HG02763 (cell line): ENCODE data around the gene NPB.

Experiments used
- ATAC-seq: cut with Tn5 transposase; IDR thresholded peaks from one replicate; pipeline ENCODE4 v1.9.1; 2021; ENCODE audit warnings: mild to moderate bottlenecking, moderate library complexity; ENCODE audit not compliant: unreplicated experiment

Gene NPB

DNA sequence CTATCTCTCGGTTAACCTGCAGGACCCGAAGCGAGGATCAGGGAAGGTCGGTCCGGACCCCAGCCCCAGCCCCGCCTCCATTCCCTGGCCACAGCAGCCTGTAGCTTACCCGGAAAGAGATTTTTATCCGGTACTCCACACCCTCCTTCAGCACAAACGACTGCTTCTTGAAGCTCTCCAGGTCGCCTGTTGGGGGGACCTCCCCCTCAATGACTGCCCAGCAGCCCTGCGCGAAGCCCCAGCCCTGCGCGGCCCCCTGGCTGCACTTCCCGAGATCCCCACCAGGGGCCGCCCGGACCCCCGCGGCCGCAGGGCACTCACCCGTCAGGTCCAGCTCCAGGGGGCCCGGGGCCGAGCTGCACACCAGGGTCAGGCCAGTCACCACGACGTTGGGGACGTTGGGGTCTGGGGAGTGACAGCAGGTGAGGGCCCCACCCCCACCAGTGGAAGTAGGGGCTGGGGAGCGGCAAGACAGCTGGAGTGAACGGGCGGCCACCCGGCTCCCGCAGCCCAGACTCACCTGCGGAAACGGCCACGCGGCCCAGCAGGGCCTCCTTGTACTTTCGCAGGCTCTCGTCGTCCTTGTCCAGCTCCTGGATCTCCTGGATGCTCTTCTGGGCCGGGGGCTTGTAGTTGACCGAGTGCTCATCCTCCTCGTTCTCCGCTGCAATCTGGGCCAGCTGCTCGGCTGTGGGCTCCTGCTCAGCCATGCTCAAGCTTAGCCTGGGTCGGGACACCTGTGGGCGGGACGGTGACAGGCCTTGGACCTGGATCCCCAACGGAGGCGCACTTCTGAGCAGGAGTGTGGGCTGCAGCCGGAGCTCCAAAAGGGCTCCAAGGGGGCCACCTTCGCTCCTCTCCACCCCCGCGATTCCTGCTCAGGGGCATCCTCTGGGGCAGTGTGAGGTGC lies 32.6 kb upstream of the NPB start:
- no peak for ATAC-seq

DNA sequence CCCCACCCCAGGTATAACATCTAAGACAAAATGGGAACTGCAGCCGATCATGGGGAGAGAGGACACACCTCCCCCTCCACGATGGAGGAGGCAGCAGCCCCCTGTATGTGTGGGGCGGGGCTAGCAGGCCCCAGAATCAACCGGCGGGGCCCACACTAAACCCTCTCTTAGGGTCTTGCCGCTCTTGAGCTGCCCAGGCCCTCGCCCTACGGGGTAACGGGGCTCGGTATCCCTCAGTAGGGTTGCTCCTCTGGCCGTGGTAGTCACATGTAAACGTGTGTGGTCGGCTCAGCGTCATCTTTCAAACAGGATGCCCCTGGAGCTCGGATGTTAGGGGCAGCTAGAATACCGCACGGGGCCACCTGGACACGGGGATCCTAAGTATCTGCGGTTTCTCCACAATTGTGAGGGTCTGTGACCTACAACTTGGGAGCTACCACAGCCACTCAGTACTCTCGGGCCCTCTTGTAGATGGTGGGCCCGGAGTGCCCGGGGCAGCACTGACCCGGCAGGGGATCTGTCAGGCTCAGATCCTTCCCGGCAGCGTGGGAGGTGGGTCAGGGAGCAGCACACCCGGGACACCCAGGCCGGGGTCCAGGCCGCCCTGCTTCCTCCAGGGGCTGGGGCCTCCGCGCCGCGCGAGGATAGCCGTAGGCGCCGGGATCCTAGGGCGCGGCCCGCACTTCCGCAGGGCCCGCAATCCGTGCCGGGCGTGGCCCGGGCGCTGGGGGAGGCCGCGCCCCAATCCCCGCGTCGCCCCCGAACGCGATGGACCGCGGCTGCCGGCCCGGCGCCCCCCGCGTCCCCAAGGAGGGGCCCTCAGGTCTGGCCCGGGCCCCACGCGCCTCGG lies 31.7 kb upstream of the NPB start:
- ATAC-seq, result peak; percentile 8

DNA sequence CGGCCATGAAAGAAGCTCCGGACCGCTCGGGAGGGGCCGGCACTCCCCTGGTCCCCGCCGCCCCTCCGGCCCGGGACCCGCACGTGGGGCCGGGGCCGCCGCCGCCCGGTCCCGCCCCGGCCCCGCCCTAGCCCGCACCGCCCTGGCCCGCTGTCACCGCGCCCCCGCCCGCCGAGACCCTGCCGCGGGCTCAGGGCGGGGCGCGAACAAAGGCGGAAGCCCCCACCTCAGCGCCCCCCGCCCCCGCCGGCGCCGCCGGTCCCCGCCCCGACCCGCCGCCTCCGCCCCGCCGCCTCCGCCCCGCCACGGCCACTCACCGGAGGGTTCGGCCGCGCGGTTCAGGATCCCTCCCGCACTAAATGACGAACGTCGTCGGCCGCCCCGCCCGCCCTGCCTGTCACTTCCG lies 31.1 kb upstream of the NPB start, which contains the start of gene ARHGDIA:
Gene ARHGDIA (minus strand): TSS at position 357 of the 406 bp plus-strand sequence. CDS start 1,407 bp downstream, outside the sequence.
- ATAC-seq, result peak; percentile 20

DNA sequence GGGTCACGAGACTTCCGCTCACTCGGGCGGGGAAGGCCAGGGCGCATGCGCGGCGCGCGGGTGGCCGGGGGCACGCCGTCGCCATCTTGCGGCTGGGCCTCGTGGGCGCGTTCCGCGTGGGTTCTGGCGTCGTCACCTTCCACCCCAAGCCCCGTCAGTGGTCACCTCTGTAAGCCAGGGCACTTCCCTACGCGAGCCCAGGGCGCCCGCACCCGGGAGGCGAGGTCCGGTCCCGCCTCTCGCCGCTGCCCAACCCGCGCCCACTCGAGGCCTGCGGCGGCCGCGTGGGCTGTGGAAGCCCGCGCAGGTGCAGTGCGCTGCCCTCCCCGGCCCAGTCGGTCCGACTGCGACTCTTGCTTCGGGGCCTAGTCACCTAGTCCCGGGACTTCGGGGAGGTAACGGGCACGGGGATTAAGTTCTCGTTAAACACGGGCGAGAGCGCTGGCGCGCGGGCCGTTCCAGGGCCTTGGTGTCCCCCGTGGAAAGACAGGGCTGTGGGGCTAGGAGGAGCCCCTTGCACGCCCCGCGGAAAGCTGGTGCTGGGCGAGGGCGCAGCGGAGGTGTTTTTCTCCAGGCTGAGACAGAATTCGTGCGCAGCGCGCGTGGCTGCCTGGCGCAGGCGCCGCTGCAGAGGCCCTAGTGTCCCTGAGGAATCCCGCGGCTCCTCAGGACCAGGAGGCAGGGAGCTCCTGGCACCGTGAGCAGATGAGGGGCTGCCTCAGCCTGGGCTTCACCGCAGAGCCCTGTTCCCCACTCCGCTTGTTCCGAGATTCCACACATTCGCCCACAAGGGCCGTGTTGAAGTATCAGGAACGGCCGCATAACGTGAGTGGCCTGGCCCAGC lies 30.4 kb upstream of the NPB start:
- ATAC-seq, result peak; percentile 50

DNA sequence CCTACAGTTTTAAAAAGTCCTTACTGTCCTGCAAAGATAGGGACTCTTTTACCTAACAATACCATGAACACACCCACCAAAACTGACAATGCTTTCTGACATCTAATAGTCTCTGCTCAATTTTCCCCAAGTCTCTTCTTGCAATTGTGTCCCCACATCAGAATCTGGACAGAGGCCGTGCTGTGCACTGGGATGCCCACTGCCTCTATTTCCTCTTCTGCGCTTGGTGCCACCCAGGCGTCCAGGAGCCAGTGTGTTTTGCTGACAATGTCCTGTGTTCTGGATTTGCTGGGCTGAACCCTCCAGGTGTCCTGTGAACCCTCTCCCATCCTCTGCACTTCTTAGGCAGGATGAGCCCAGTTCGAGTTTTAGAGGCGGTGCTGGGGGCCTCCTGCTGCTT lies 24.5 kb upstream of the NPB start:
- no peak for ATAC-seq

DNA sequence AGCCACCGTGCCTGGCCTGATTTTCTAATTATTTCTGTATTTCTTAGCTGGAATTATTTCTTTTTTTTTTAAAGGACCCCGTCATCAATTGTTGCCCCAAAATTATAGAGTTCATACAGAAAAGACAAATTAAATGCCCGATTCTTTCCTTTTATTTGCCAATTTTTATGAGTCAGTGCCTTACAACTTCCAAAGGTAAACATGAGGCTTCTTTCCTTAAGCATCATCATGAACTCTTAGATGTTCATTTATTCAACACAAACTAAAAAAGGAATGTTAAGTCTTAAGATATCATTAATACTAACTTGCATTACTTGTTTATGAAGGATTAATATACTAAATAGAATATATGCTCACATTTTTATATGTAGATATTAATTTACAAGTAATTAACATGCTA lies 23.7 kb upstream of the NPB start:
- no peak for ATAC-seq

DNA sequence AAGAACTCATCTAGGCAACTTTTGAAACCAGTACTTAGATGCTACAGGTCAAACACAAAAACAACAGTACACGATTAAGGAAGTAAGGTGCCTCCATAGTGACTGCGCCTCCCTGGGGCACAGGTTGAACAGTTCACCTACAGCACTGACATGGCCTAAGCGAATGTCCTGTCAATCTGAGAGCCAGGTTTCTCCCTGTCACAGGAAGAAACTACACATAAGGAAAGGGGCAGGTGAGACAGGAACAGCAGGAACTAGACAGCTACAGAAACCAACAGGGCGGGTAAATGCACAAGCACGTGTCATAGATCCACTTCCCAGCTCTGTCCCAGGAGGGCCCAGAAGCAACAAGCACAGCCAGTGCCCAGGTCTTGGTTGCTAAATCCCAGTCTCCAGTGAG lies 22.9 kb upstream of the NPB start:
- ATAC-seq, result no peak

DNA sequence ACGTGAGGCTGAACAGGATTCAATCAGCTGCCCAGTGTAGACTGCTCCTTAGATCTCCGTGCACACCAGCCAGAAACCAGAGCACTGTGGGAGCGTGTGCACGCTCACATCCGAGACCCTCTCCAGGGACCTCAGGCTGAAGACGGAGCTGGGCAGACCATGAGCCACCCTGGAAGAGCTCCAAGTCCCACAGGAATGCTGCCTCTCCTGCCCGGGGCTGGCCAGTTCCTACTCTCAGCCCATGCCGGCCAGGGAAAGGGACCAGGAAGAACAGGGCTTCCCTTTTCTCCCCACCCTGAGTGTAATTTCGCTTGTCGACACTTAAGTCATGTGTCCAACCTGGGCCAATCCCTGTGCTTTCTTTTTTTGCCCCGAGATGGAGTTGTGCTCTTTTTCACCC lies 17.5 kb upstream of the NPB start:
- no peak for ATAC-seq

DNA sequence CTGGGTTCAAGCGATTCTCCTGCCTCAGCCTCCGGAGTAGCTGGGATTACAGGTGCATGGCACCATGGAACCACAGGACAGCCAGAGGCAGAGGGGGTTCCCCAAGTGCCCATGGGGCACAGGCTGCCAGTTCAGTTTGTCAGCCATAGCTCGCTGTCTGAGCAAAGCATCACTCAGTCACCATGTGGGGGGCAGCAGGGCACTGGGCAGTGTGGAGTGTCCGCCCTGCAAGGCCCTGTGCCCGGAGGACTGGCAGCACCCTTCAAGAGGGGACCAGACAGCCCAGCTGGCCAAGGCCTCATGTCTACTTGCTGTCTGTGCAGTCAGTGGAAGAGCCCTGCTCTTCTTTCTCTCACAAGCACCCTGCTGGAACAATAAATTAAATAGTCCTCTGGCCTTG lies 17.1 kb upstream of the NPB start:
- ATAC-seq, result no peak

DNA sequence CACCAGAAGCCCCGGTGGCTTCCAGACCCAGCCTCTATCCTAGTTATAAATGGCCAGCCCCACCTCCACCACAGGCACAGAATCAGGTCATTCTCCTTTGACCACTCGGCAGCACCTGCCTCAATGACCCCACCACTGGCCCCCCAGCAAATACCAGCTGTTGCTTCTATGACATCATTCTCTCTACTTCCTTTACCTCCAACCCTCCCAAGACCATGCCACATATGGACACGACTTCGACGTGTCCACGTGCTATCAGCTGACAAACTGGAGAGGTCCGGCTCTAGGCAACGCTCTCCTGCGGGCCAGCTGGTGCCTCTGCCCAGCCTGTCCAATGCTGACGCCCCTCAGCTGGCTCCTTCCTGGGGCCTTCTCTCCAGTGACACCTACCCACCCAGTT lies 16.6 kb upstream of the NPB start:
- no peak for ATAC-seq

DNA sequence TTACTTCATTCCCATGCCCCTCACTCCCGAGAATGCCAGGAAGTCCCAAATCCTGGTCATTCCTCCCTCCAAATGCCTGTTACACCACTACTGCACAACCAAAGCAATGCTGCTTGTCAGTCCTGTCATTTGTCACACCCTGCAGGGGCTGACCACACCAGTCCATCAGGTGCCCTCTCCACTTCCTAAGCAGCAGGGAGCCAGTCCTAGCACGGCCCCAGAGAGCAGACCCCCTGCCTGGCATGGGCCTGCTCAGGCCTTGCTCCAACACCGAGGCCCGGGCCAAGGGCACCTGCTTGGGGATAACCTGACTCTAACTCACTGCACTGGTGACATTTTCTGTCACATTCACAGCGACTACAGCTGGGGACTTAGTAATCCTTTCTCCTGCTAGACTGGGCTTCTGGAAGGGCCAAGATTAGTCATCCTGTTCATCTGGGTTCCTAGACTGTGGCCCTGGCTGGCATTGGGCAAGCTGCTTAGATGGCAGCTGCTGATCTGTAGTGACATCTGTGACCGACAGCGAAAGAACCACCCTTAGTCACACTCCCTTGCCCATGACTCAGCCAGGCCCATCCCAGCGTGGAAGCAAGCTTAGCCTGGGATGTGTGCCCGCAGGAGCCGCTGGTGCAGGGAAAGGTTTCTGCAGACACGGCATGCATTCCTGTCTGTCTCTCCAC lies 16.0 kb upstream of the NPB start:
- no peak for ATAC-seq

DNA sequence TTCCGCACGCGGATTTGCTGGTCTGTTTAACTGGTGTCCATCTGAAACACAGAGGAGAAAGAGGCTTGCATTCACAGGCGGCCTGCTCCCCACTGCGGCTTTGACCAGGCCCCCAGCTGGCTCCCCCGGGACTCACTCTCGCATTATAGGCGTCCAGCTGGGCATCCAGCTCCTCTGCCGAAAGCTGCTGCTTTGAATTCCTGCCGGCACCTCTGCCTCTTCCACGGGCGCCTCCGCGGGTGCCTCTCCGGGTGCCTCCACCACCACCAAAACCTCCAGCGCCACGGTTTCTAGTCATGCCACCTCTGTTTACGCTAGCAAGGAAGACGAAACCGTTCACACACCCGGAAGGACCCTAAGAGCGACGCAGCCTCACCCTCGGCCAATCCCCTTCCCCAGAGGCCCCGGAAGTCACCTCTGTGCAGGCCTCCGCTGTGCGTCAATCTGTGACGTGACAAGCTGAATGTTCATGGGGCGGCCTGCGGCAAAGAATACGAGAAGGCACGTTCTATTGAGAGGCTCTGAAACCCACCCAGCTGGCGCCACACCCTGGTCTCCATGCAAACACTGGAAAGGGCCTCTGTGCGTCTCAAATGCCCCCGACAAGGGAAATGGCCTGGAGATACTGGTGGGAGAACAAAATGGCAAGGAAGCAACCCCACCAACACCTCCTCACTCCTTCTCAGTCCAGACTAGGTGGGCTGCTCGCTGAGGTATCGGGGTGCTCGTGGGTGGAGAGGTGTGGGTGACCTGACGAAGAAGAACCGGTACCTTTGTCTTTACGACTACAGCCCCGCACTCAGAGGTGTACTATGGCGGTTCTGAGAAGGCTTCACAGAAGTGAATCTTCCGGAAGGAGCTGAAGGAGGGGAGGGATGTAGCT lies 13.7 kb upstream of the NPB start:
- no peak for ATAC-seq

DNA sequence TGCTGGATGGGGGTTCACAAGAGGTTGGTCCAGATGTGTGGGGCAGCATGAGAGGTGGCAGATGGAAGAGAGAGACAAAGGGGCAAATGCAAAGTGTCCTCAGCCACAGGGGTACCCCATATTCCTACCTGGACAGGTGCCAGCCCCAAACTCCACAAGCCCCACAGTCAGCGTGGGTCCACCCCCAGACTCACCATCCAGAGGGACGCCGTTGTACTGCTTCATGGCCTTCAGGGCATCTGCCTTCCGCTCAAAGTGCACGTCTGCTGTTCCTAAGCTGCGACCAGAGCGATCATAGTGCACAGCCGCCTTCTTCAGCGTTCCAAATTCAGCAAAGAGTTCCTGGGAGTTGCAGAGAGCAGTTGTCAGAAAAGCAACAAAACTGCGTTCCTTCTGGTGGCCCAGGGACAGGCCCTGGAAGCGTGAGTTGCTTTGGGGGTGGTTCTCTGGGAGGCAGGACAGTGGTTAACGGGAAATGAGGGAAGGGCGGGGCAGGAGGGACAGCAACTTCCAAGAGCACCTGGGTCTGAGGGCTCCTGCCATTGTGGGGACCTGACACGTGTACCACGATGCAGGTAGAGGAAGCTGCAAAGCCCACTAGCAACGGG lies 12.9 kb upstream of the NPB start:
- no peak for ATAC-seq

DNA sequence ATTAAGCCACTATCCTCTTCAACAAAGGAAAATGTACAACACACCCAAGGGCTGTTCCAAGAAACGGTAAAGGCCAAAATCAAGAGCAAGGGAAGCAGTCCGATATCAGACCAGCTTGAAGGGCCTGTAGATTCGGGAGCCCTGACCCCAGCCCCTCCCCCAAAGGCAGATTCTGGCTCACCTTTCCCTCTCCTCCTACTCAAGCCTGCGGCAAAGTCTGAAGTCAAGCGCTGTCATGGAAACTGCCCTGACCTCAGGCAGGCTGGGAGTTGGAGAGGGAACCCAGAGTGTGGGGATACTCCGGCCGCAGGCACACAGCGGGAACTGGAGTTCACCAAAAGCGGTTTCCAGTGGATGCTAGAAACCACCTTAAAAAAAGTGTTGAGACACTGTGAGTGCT lies 12.4 kb upstream of the NPB start:
- ATAC-seq, result no peak

DNA sequence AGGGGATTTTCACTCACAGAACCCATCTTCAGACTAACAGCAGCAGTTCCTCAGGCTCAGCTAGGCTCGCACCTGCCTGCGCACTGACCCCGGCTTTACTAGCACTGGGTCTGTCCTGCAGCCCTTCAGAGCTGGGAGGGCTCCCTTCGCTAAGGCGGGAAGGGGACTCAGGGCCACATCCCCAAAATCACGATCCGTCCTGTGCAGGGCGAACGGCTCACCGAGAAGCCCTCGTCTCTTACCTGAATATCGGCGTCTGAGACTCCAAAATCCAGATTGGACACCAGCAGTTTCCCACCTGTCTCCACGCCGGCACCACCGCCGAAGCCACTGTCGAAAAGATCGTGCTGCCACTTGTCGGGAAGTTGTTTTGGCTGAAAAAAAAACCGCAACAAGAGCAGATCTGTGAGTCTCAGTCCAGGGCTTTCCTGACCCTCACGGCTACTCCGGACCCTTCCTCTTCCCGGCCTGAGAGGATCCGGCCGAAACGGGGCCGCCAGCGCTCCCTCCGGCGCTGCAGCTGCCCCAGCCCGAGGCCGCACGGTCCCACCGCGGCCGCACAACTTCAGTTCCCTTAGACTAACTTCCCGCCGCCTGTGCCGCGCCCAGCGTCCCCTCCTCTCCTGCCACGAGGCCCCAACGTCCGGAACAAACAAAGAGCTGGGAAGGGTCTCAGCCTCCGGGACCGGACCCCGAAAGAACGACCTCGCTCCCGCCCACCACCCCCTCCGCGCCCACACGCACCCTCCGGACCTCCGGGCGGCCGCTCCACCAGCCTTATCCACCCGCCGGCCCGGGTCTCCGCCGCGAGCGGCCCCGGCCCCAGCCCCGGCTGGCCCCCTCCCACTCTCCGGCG lies 11.4 kb upstream of the NPB start:
- peak; percentile 17 for ATAC-seq

DNA sequence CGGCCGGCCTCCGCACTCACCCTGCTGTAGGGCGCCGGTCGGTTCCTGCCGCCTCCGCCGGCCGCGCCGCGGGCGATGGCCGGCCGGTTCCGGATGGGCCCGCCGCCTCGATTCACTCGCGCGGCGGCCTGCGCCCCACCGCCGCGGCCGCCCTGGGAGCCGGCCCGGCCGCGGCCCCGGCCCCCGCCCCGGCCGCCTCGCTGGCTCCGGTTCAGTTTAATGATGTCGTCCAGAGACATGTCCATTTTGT lies 10.8 kb upstream of the NPB start:
- ATAC-seq, result no peak

DNA sequence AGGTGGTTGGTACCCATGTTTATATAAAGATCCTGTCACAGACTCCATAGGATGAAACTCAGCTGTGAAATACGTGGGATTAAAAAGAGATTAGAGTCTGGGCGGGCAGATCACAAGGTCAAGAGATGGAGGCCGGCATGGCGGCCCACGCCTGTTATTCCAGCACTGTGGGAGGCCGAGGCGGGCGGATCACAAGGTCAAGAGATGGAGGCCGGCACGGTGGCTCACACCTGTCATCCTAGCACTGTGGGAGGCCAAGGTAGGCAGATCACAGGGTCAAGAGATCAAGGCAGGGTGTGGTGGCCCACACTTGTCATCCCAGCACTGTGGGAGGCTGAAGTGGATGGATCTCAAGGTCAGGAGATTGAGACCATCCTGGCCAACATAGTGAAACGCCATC lies 6.6 kb upstream of the NPB start:
- no peak for ATAC-seq
